Neural crest cell (in vitro differentiated cells): ENCODE data around the gene TSGA10. TPM values are rescaled to one million over a fixed set of nuclear protein-coding genes. Genes with fewer than 3 reads are reported as not detected.
"Not testable (repeated sequence)": the region's sequence is repeated elsewhere in the genome, so short reads cannot be mapped to it uniquely, and the experiment has no call there.

Experiments used
- DNase-seq: peaks from one replicate; pipeline ENCODE4 v3.0.0; 2021; ENCODE audit warnings: low read depth, mixed read lengths, low spot score
- H3K27ac Mint-ChIP-seq: one replicate; pipeline ENCODE4 v1.8.0; 2021; ENCODE audit warnings: mild to moderate bottlenecking, mixed read lengths; ENCODE audit not compliant: unreplicated experiment
- H3K27me3 Mint-ChIP-seq: 2 replicates; pipeline ENCODE4 v1.8.0; 2021; ENCODE audit warnings: low read depth, mild to moderate bottlenecking, mixed read lengths
- H3K36me3 Mint-ChIP-seq: 2 replicates; pipeline ENCODE4 v1.8.0; 2021; ENCODE audit warnings: low read depth, mild to moderate bottlenecking, mixed read lengths
- H3K4me1 Mint-ChIP-seq: 2 replicates; pipeline ENCODE4 v1.8.0; 2021; ENCODE audit warnings: mixed read lengths
- H3K4me3 Mint-ChIP-seq: one replicate; pipeline ENCODE4 v1.8.0; 2021; ENCODE audit warnings: mild to moderate bottlenecking, mixed read lengths
- H3K9me3 Mint-ChIP-seq: 2 replicates; pipeline ENCODE4 v1.8.0; 2021; ENCODE audit warnings: mixed read lengths
- total RNA-seq: library from RNA; stranded (reverse); gene quantifications from 2 replicates; pipeline ENCODE4 v1.2.1, GENCODE V29; 2021
- TF ChIP-seq, protein P1 (sequence below): fragments of 200-600 bp; sonication (generic); conservative IDR thresholded peaks from 2 replicates; pipeline ENCODE4 v1.5.0; 2021; ENCODE audit warnings: antibody characterized with exemption, mild to moderate bottlenecking

The TSGA10 gene
- total RNA-seq, 1 donor from 2014 or later = 7.9 TPM

DNA sequence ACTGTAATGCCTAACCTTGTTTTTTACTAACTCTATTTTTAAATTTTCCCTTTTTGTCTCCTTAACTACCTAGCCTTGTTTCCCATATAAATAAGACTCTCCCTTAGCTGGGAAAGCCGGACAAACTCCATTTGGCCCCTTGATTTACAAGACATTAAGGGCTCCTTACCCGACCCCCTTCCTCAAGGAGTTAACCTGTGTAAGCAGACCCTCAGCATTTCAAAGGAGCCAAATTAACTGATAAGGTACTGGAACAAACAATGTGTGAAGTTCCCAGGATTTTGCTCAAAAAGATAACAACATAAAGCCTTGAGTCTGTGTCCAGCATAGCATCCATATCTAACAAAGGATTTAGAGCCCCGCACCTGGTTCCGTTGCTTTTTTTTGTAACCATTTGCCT is 72.9 kb downstream of the TSGA10 start:
- no peak for DNase-seq
- Mint-ChIP-seq H3K36me3 (no peaks in the 10 kb centered on the region), H3K27me3 (peaks cover 19% of the 10 kb centered on the region), H3K4me3 (no peak overlapping the region), H3K9me3 (no peaks in the 10 kb centered on the region), H3K4me1 (no peaks in the 10 kb centered on the region), H3K27ac (no peak overlapping the region)
- TF ChIP-seq, protein P1, sequence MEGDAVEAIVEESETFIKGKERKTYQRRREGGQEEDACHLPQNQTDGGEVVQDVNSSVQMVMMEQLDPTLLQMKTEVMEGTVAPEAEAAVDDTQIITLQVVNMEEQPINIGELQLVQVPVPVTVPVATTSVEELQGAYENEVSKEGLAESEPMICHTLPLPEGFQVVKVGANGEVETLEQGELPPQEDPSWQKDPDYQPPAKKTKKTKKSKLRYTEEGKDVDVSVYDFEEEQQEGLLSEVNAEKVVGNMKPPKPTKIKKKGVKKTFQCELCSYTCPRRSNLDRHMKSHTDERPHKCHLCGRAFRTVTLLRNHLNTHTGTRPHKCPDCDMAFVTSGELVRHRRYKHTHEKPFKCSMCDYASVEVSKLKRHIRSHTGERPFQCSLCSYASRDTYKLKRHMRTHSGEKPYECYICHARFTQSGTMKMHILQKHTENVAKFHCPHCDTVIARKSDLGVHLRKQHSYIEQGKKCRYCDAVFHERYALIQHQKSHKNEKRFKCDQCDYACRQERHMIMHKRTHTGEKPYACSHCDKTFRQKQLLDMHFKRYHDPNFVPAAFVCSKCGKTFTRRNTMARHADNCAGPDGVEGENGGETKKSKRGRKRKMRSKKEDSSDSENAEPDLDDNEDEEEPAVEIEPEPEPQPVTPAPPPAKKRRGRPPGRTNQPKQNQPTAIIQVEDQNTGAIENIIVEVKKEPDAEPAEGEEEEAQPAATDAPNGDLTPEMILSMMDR = no peak

DNA sequence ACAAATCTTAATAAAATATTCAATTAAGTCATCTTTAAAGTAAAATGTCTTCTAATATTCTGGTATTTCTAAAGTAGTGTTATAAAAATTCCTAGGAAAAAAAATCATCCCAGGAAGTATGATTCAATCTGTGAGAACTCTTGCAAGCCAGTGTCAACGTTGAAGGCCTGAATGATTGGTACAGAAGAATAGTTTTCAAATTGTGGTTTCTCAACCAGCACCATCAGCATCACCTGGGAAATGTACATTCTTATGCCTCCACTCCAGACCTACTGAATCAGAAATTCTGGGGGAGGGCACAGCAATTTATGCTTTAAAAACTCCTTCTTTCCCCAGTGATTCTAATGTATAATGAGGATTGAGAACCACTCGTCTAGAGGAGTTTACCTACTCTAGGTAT is 75.5 kb downstream of the TSGA10 start:
- H3K27me3 Mint-ChIP-seq = peaks cover 19% of the 10 kb centered on the region
- no peak for DNase-seq
- TF ChIP-seq, protein P1 = no peak
- H3K36me3 Mint-ChIP-seq = no peaks in the 10 kb centered on the region
- no peaks in the 10 kb centered on the region for H3K9me3 Mint-ChIP-seq
- no peaks in the 10 kb centered on the region for H3K4me1 Mint-ChIP-seq
- no peak overlapping the region for H3K4me3 Mint-ChIP-seq
- no peak overlapping the region for H3K27ac Mint-ChIP-seq

DNA sequence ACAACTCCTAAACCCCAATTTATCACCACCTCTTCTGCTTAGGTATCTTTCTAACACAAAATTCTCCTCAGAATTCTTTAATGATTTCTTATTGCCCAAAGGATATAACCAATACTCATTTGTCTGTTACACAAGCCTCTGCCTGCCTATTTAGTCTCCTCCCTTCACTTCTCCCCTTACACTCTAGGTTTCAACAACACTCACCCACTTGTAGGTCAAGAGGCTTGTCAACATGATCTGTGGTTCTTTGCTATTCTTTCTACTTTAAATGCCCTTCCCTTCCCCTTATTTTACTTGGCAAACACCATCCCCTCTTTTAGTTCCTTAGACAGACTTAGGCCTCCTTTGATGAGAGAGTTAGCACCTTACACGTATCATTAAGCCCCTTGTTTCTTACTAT is 82.2 kb downstream of the TSGA10 start:
- no peak overlapping the region for H3K27ac Mint-ChIP-seq
- TF ChIP-seq, protein P1 = no peak
- H3K4me1 Mint-ChIP-seq = no peaks in the 10 kb centered on the region
- no peaks in the 10 kb centered on the region for H3K36me3 Mint-ChIP-seq
- no peaks in the 10 kb centered on the region for H3K27me3 Mint-ChIP-seq
- H3K4me3 Mint-ChIP-seq = no peak overlapping the region
- no peaks in the 10 kb centered on the region for H3K9me3 Mint-ChIP-seq
- no peak for DNase-seq

DNA sequence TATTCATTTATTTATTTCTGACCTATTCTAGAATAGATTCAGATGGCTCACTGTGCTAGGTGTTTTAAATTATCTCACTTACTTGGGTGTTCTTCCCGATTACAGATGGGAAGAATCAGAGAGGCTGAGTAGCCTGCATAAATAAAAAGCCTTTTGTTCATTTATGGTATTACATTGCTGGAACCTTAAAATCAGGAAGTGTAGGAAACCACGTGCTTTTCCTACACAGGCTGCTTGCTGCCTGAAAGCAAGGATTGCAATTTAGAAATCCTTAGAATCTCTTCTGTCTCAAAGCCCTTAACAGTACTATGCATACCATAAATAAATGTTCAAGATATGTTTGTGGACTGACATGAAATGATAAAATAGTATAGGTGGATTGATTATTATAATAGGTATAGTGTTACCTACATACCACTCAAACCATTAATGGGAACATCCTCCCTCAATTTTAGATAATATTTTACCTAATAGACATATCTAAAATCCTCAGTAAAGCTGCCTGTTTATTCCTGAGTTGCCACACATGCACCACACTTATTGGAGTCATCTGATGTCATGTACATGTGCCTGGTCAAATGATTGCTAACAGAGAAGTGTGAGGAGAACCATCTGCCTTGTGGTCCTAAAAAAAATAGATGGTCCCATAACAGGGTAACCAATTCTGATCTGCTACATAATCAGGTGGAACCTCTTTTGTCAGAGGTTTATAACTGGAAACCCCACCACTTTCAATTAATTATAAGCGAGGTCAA is 86.7 kb downstream of the TSGA10 start:
- no peak overlapping the region for H3K27ac Mint-ChIP-seq
- TF ChIP-seq, protein P1 = no peak
- no peaks in the 10 kb centered on the region for H3K9me3 Mint-ChIP-seq
- H3K4me1 Mint-ChIP-seq = no peaks in the 10 kb centered on the region
- H3K27me3 Mint-ChIP-seq = no peaks in the 10 kb centered on the region
- DNase-seq = no peak
- H3K4me3 Mint-ChIP-seq = no peak overlapping the region
- H3K36me3 Mint-ChIP-seq = no peaks in the 10 kb centered on the region

DNA sequence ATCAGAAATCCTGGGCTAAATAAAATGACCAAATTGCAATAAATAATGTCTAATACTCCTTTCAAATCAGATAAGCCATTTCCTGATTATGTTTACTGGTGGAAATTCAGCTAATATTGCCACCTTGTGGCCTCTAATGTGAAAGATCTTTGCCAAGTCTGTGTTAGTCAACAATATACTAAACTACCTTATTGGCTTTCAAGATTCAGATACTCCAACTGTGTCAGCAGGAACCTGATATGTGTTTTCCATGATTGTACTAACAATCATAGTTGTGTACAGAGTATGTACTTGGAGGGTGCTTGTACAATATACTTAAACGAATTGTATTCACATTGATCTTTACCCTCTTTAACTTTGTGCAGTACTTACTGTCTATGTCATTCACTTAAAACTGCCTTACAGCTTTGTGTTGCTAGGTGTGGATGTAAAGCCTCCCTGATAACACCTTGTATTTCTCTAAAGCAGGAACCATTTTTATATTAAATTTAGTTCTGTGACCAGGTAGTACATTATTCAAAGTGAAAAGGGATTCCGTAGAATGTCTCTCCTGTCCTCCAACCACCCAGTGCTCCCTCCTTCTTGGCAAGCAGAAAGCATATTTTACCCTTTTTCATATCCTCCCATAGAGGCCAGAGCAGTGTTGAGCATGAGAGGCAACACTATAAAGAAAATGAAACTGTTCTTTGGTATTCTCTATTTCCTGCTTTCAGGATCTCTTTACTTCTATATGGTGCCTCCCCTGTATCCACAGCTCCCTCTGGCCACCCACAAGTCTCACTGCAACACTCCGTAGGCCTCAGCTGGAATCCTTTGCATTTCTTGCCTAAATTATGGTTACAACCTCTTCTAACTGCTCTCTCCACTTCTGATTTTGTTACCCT is 88.4 kb downstream of the TSGA10 start:
- Mint-ChIP-seq H3K27me3 (no peaks in the 10 kb centered on the region), H3K36me3 (no peaks in the 10 kb centered on the region), H3K4me3 (no peak overlapping the region), H3K9me3 (no peaks in the 10 kb centered on the region), H3K27ac (no peak overlapping the region), H3K4me1 (no peaks in the 10 kb centered on the region)
- TF ChIP-seq, protein P1 = peak; percentile 74
- no peak for DNase-seq

DNA sequence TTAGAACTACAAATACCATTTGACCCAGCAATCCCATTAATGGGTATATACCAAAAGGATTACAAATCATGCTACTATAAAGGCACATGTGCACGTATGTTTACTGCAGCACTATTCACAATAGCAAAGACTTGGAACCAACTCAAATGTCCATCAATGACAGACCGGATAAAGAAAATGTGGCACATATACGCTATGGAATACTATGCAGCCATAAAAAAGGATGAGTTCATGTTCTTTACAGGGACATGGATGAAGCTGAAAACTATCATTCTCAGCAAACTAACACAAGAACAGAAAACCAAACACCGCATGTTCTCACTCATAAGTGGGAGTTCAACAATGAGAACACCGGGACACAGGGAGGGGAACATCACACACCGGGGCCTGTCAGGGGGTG is 105.6 kb downstream of the TSGA10 start:
- not testable (repeated sequence) for DNase-seq, H3K4me1 Mint-ChIP-seq, H3K27me3 Mint-ChIP-seq, H3K4me3 Mint-ChIP-seq, H3K27ac Mint-ChIP-seq
- Mint-ChIP-seq H3K36me3 (peaks cover 12% of the 10 kb centered on the region), H3K9me3 (peaks cover 22% of the 10 kb centered on the region)

DNA sequence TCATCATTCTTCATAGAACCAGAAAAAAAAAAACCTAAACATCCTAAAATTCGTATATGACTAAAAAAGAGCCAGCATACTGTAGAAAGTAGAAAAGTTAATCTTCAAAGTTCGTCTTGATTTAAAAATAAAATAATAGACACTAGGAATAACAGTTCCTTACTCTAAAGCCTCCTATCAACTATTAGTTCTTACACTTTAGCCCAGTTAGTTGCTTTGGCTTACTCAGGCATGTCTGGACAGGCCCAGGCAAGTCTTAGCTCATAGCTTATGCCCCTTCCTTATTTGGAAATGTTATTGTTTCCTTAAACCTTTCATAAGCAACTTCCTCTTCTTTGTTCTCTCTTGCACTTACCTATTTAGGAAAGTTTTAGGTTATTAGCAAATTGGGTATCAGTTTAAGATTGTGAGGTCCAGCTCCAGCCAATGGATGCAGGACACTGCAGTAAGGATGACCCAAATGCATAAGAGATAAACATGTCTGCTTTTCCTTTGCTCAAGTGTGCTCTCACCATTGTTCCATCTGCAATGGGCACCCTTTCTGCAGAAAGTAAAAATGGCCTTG is 113.9 kb downstream of the TSGA10 start:
- not testable (repeated sequence) for H3K4me1 Mint-ChIP-seq, H3K4me3 Mint-ChIP-seq, H3K27ac Mint-ChIP-seq, H3K27me3 Mint-ChIP-seq, DNase-seq
- peaks cover 20% of the 10 kb centered on the region for H3K9me3 Mint-ChIP-seq
- H3K36me3 Mint-ChIP-seq = peaks cover 15% of the 10 kb centered on the region
